ENCODE data around the gene PARK7. TPM values are rescaled to one million over a fixed set of nuclear protein-coding genes. Genes with fewer than 3 reads are reported as not detected.
"Not testable (repeated sequence)": the region's sequence is repeated elsewhere in the genome, so short reads cannot be mapped to it uniquely, and the experiment has no call there.

The PARK7 gene
- total RNA-seq, 1 donor from 2014 or later: 198 TPM

GRCh38 chr1:7942214-7942921 is 19.1 kb upstream of the PARK7 start:
- DNase-seq (ENCODE audit: low spot score): peak; percentile 58

DNA sequence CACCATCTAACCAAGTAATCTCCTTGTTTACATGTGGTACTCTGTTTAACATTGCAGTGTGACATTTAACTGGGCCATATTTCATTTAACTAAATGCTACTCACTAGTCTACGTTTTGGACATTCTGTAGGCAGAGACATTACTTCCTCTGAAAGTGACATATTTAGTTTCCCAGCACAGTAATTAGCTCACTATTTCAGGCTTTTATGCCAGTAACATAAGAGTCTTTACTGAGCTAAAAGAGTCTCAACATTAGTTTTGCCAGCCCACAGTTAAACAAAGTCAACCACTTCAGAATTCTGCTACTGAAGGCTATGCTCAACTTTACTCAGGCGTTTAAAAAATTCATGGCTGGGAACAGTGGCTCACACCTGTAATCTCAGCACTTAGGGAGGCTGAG is 18.3 kb upstream of the PARK7 start:
- ATAC-seq: no peak

More at GRCh38 chr1:7942214-7942921, 19.1 kb upstream of the PARK7 start:
- peak; percentile 71 for ATAC-seq

GRCh38 chr1:7948960-7949359 is 12.6 kb upstream of the PARK7 start:
- ATAC-seq: no peak
- no peak for DNase-seq (ENCODE audit: low spot score)

More for the DNA sequence above, 18.3 kb upstream of the PARK7 start:
- DNase-seq (ENCODE audit: low spot score): no peak

DNA sequence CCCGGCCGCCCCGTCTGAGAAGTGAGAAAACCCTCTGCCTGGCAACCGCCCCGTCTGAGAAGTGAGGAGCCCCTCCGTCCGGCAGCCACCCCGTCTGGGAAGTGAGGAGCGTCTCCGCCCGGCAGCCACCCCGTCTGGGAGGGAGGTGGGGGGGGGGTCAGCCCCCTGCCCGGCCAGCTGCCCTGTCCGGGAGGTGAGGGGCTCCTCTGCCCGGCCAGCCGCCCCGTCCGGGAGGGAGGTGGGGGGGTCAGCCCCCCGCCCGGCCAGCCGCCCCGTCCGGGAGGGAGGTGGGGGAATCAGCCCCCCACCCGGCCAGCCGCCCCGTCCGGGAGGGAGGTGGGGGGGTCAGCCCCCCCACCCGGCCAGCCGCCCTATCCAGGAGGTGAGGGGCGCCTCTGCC is 8.7 kb upstream of the PARK7 start:
- DNase-seq (ENCODE audit: low spot score); ATAC-seq: not testable (repeated sequence)

GRCh38 chr1:7953850-7954609 is 7.5 kb upstream of the PARK7 start:
- DNase-seq (ENCODE audit: low spot score) (peak; percentile 97), ATAC-seq (peak; percentile 99)

DNA sequence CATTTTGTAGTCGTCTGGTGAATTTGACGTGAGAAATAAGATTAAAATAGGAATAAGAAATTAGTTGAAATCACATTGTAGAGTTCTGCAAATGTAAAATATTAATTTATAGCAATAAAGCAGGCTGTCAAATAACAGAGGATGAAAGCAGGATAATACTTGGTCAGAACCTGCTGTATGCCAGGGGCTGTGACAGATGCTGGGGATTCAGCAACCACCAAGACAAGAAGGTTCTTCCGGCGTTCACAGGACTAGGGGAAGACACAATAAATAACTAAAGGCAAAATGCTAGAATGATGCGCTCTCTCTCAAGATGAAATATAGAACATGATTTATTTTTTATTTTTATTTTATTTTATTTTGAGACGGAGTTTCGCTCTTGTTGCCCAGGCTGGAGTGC is 6.8 kb upstream of the PARK7 start:
- DNase-seq (ENCODE audit: low spot score) (no peak), ATAC-seq (no peak)

DNA sequence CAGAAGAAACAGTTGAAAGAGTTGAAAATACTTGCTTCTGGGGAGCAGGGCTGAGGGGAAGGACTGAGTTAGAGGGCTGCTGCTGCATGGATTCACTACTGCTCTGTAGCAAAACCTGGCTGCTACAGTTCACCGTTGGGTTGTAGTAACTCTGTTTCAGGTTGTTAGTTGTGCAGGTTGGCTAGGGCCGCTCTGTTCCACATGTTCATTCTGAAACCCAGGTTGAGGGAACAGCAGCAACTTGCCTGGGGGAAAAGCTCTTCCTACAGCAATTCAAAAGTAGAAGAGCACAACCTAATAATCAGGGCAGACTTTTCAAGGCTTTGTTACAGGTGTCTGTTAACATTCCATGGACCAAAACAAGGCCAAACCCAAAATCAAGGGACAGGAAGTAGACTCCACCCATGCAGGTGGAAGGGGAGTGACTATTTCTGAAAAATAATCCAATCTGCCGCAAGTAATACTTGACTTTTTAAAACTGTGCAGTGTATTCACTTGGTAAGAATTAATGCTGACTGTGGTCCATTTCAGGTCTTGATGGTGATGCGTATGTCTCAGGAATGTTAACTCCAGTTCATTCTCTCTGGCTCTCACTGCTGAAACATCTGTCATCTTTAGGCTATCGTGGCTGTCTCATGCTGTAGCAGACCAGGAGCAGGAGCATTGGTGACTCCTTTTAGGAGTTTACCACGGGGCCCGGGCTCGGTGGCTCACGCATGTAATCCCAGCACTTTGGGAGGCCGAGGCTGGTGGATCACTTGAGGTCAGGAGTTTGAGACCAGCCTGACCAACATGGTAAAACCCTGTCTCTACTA is 5.1 kb upstream of the PARK7 start:
- ATAC-seq: no peak
- DNase-seq (ENCODE audit: low spot score): no peak

GRCh38 chr1:7960165-7960564 is 1.3 kb upstream of the PARK7 start:
- DNase-seq (ENCODE audit: low spot score) (no peak), ATAC-seq (no peak)

- DNase-seq (ENCODE audit: low spot score): no peak
- no peak for ATAC-seq
Observed at GRCh38 chr1:7960867-7961215, 670 bp upstream of the PARK7 start.

- ATAC-seq (no peak), DNase-seq (ENCODE audit: low spot score) (no peak)
Observed at GRCh38 chr1:7962014-7962335, 464 bp downstream of the PARK7 start.

DNA sequence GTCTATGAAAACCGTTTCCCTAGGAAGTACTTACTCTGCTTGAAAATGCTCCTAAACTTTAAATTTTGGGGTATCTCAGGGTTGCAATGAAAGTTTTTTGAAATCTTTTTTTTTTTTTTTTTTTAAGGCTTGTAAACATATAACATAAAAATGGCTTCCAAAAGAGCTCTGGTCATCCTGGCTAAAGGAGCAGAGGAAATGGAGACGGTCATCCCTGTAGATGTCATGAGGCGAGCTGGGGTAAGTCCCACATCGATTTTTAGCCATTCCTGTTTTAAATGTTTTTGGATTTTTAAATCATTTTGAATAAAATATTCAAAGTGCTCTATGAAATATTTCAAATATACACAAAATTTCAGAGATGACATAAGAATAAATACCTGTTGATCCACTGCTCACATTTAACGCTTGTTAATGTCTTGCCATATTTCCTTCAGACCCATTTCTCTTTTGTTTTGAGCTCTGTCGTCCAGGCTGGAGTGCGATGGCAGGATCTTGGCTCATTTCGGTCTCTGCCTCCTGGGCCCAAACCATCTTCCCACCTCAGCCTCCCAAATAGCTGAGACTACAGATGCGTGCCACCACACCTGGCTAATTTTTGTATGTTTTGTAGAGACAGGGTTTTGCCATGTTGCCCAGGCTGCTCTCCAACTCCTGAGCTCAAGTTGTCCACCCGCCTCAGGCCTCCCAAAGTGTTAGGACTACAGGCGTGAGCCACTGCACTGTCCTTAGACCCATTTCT is 1.3 kb downstream of the PARK7 start:
- ATAC-seq (no peak), DNase-seq (ENCODE audit: low spot score) (no peak)

- DNase-seq (ENCODE audit: low spot score); ATAC-seq: not testable (repeated sequence)
Observed at GRCh38 chr1:7963378-7963730, 1.8 kb downstream of the PARK7 start.

GRCh38 chr1:7963841-7964240 is 2.3 kb downstream of the PARK7 start:
- DNase-seq (ENCODE audit: low spot score); ATAC-seq: not testable (repeated sequence)

DNA sequence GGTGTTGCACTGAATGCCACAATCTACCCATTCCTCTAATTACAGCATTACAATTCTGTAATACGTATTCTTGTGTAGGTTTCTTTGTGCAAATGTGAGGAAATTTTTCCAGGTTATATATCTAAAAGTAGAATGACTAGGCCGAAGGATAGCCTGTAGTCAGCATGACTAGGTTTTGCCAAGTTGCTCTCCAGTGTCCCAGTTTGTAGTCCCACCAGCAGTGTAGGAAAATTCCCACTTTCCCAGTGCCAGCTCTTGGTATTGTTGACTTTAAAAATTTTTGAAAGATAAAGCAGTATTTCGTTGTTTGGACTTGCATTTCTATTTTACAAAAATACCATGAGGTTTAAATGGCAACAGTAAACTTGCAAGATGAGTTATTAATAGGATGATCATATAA is 3.0 kb downstream of the PARK7 start:
- DNase-seq (ENCODE audit: low spot score) (no peak), ATAC-seq (no peak)

GRCh38 chr1:7967196-7967595 is 5.7 kb downstream of the PARK7 start:
- no peak for DNase-seq (ENCODE audit: low spot score)
- peak; percentile 11 for ATAC-seq

- DNase-seq (ENCODE audit: low spot score) (peak; percentile 59), ATAC-seq (peak; percentile 80)
Observed at GRCh38 chr1:7967651-7968050, 6.1 kb downstream of the PARK7 start.

DNA sequence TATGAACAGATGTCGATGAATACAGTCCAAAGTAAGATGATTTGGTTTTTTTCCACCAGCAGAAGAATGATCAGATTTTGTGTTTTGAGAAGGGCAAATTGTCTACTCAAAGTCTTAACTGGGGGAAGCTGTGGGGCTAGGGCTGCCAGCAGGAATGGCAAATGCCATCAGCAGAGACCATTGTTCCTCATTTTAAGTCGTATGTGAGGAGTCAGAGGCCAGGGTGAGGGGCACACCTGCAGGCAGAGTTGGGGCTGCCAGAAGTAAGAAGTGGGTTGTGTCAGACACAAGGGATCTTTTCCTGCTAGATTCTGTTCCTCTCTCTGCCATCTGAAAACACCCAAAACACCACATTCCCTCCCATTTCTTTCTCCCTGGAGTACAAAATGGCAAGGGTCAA is 8.7 kb downstream of the PARK7 start:
- no peak for ATAC-seq
- no peak for DNase-seq (ENCODE audit: low spot score)

DNA sequence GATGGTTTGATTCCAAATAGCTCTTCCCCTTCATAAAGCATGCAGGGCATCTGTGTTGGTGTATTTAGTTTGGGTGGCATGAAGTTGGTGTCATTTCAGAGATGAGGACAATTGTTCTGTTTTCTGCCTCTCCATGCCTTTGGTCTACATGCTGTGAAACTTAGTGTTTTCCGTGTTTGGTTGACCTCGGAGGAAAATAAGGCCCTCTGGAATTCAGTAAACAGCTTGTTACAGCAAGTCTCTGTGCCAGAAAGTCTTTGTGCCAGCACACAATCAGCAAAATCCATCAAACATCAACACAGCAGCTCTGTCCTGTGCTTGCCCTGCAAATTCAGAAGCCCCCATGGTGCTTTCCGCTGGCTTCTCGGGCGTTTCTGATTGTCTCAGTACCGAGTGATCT is 9.5 kb downstream of the PARK7 start:
- DNase-seq (ENCODE audit: low spot score) (no peak), ATAC-seq (peak; percentile 9)

- ATAC-seq: no peak
- no peak for DNase-seq (ENCODE audit: low spot score)
Observed at GRCh38 chr1:7972285-7972684, 10.8 kb downstream of the PARK7 start.

- DNase-seq (ENCODE audit: low spot score): no peak
- ATAC-seq: no peak
Observed at GRCh38 chr1:7973086-7973485, 11.6 kb downstream of the PARK7 start.

DNA sequence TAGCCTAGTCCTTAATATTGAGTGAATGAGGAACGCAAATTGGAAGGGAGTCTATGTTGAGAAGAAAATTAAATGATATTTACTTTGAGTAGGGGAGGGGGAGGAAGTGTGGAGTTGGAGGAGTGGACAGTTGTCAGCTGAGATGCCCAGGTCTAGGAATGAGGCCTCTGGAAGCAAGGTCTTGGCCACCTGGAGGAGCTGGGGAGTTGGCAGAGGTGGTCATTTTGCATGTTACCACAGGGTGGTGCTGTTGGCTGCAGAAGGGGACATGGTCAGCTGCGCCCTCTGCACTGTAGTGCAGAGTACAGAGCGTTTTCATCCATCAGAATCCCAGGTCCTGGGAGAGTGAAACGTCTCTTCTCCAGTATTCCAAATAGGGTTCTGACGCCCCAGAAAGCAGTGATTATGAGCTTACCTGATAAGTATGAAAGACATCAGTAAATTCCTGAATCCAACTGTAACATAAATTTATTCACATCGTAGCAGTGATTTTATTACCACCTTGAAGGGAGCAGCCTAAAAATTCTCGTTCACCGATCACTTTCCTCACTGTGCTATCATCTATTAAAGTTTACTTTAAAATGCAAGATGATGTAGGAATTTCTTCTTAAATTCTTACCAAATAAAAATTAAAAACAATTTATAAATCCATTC is 13.8 kb downstream of the PARK7 start:
- peak; percentile 99 for ATAC-seq
- peak; percentile 79 for DNase-seq (ENCODE audit: low spot score)
